HG02938 (cell line): ENCODE results near the gene SDHC.

Experiments used
- ATAC-seq: cut with Tn5 transposase; IDR thresholded peaks from one replicate; pipeline ENCODE4 v1.9.1; 2021; ENCODE audit warnings: mild to moderate bottlenecking, moderate library complexity; ENCODE audit not compliant: unreplicated experiment

SDHC gene

DNA sequence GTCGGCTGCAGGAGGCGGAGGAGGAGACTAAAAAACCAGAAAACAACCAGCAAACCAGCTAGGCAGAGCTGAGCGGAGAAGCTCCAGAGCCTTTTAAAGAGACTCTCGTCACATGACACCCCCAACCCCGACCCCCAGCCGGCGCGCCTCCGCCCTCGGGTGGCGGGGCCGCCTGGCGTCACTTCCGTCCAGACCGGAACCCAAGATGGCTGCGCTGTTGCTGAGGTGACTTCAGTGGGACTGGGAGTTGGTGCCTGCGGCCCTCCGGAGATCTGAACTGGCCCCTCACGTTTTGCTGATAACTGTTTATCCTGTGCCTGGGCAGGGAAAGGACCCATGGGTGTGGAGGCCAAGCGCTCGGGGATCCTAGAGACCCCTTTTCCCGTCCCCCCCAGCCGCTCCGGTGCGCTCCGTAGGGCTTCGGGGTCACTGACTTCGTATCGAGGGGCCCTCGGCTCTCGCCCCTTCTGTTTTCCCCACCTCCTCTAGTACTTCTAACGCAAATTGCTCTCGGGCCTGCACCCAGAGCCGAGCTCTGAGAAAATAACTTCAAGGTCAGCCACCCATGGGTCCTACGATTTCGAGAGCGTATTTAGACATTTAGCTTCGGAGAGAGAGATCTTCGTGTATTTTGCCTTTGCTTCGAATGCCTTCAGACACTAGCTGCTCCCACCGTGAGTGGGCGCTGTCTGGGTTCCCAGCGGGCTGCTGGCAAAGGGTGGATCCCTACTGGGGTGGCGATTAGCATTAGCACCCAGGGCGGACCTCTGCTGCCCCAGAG is at the start of gene SDHC:
TSS of gene SDHC (plus strand) at position 181 of the 781 bp plus-strand sequence. CDS start at position 206, 25 bp downstream.
- ATAC-seq, result peak; percentile 90

DNA sequence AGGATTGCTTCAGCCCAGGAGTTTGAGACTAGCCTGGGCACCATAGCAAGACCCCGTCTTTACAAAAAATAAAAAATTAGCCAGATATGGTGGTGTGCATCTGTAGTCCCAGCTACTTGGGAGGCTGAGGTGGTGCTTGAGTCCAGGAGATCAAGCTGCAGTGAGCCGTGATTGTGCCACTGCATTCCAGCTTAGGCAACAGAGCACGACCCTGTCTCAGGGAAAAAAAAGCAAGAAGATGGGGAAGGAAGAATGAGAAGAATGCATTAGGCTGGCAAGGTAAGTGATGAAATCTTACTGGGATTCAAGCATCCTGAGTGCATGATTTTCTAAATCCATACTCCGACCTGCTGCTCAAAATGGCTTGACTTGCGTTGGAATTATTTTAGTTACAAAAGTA is 48.9 kb upstream of the SDHC start:
- no peak for ATAC-seq

DNA sequence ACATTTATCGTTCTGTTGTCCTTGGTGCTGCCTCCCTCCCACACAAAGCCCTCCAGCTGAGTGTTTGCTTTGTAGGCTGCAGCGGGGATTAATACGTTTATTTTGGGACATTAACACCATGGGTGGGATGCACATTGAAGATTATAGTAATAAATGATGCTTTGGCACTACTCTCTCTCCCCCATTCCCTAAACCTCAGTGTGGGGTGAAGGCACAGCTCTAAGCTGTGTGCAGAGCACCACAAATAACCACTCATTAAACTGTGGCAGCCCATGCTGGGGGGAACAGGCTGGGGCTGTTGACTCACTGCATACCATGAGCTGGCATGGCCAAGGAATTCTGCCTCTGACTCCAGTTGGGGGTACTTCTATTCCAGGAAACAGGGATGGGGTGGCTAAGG is 48.0 kb upstream of the SDHC start:
- ATAC-seq, result no peak

DNA sequence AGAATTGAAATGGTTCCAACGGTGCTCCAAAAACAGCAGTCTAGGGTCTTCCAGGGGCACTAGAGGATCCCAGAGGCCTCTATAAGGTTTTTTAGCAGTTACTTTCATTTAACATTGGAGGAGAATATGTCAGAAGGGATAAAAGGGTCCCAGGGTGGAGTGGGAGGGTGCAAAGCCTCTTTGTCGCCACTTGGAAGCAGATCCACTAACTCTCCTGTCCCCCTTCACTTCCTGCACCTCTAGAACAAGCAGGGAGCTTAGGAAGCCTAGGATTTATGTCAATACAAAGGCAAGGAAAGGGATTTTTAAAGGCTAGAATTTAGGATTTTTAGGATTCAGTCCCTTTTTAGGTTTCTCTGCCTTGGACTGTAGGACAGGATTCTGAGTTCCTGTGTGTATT is 47.3 kb upstream of the SDHC start:
- no peak for ATAC-seq

- ATAC-seq, result no peak
These were observed 46.9 kb upstream of the SDHC start for GRCh38 chr1:161267321-161267720.

GRCh38 chr1:161273402-161273801 is 40.8 kb upstream of the SDHC start:
- ATAC-seq, result no peak

GRCh38 chr1:161274874-161275273 is 39.3 kb upstream of the SDHC start:
- ATAC-seq, result no peak

GRCh38 chr1:161282991-161283390 is 31.2 kb upstream of the SDHC start:
- ATAC-seq, result no peak

- no peak for ATAC-seq
These were observed 29.1 kb upstream of the SDHC start for GRCh38 chr1:161285113-161285512.

- ATAC-seq, result no peak
These were observed 28.7 kb upstream of the SDHC start for GRCh38 chr1:161285521-161285920.

- no peak for ATAC-seq
These were observed 26.6 kb upstream of the SDHC start for GRCh38 chr1:161287482-161288054.

DNA sequence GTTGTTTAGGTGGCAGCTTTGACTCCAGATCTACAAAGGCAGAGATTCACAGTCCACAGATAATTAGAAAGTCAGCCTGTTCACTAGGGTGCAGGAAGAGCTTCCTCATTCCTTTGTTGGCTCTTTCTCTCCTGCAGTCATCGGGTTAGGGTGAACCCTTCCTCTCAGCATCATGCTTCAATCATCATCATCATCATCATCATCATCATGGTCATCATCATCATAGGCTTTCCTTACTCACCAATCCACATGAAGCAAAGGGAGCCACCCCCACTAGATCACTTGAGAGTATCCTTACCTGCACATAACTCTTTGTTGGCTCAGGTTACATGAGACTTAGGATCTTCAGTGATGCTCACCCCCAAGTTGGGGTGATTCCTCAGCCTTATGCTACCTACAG is 23.4 kb upstream of the SDHC start:
- no peak for ATAC-seq

DNA sequence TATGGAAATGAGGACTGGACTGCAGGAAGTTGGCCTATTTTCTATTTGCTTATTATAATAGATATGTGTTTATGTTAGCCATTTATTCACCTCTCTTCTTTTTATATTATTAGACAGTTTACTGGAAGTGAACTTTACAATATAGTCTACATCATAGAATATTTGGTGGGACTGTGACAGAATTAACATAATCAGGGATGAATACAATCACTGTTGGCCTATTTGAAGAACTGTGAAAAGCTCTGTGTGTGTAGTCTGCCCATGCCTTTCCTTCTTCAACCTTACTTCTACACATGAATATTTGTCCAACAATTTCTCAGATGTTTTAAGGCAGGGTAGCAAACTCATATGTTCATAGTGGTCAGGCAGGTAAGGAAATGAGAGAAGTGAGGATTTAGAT is 16.8 kb upstream of the SDHC start:
- no peak for ATAC-seq

DNA sequence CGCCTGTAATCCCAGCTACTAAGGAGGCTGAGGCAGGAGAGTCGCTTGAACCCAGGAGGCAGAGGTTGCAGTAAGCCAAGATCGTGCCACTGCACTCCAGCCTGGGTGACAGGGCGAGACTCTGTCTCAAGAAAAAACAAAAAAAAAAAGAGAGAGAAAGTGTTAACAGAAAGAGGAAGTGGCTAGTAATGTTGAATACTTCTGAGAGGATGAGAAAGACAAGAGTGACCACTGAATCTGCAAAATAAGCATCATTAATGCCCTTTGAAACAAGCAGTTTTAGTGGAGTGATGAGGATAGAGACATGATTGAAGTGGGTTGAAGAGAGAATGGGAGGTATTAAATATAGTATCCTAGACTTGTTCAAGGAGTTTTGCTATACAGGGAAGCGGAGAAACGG is 16.1 kb upstream of the SDHC start:
- ATAC-seq, result no peak

DNA sequence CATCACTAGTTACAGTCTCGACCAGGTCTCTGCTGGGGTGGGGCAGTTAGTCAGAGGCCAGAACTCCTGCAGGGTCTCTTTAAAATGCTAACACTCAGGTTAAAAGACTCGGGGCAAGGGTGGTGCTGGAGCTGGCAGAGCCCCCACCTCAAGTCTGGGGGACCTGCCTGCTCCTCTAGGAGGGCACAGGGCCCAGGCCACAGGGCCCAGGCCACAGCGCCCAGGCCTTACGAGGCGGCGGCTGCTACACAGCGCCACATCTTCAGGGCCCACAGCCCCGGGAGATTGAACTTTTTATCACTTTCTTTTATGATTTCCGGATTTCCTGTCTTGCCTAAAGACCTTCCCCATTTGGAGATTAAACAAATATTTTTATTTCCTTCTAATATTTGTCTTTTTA is 14.8 kb upstream of the SDHC start:
- ATAC-seq, result no peak

GRCh38 chr1:161300478-161300877 is 13.7 kb upstream of the SDHC start:
- no peak for ATAC-seq

- ATAC-seq, result no peak
These were observed 9.0 kb upstream of the SDHC start for GRCh38 chr1:161304927-161305866.

- ATAC-seq, result peak; percentile 60
These were observed 8.2 kb upstream of the SDHC start for GRCh38 chr1:161305867-161306519.

GRCh38 chr1:161307230-161307768 is 6.9 kb upstream of the SDHC start:
- ATAC-seq, result no peak

- no peak for ATAC-seq
These were observed 6.1 kb upstream of the SDHC start for GRCh38 chr1:161307892-161308638.
